HUES64 (cell line): ENCODE measurements around the gene AMIGO2.
"Not testable (repeated sequence)": the region's sequence is repeated elsewhere in the genome, so short reads cannot be mapped to it uniquely, and the experiment has no call there.

ENCODE experiments used
- H3K27ac ChIP-seq: 2 replicates; pipeline ENCODE4 v1.7.0; 2013; ENCODE audit warnings: low read depth, low read length, inconsistent platforms
- H3K27me3 ChIP-seq: 2 replicates; pipeline ENCODE4 v1.6.1; 2013; ENCODE audit warnings: mild to moderate bottlenecking, low read length; ENCODE audit not compliant: insufficient read depth
- H3K36me3 ChIP-seq: 2 replicates; pipeline ENCODE4 v1.6.1; 2013; ENCODE audit warnings: mild to moderate bottlenecking, low read length; ENCODE audit not compliant: insufficient read depth
- H3K4me1 ChIP-seq: 2 replicates; pipeline ENCODE4 v1.6.1; 2013; ENCODE audit warnings: mild to moderate bottlenecking, low read length, moderate library complexity; ENCODE audit not compliant: insufficient read depth
- H3K4me3 ChIP-seq: 2 replicates; pipeline ENCODE4 v1.5.1; 2013; ENCODE audit warnings: mild to moderate bottlenecking, low read length, moderate library complexity
- H3K9ac ChIP-seq: 2 replicates; pipeline ENCODE4 v1.6.1; 2013; ENCODE audit warnings: mild to moderate bottlenecking, low read depth, low read length
- H3K9me3 ChIP-seq: 2 replicates; pipeline ENCODE4 v1.6.1; 2013; ENCODE audit warnings: low read depth, low read length; ENCODE audit not compliant: insufficient read depth
- WGBS: fragments of 150-250, 120-280 bp; methylation state at CpG from one replicate; pipeline ENCODE4 v1.1.7; 2013; ENCODE audit warnings: missing lambda C conversion rate; 5-methylcytosine and 5-hydroxymethylcytosine counted together

Gene AMIGO2

DNA sequence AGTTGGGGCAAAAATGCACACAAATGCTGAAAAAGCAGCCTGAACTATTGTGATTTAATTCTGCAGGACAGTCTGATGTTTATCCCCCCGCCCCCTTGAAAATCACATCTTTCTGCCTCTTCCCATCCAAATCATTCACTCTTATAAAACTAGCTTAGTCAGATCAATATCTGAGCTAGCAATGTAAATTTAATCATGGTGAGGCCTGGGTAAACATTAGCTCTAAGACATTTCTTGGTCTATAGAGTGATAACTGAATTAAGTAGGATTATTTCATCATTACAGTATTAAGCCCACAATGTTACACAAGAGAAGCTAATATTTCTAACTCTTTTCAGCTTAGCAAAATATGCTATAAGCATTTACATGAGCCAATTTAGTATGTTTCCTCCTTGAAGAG is 9.4 kb downstream of the AMIGO2 start:
- WGBS = 90% methylated on average over 1 of the region's 1 CpG
- no peaks in the 10 kb centered on the region for H3K36me3 ChIP-seq

GRCh38 chr12:47068539-47068938 is 11.2 kb downstream of the AMIGO2 start:
- WGBS = 24% methylated on average over 6 of the region's 6 CpGs
- Histone ChIP-seq H3K36me3 (no peaks in the 10 kb centered on the region), H3K27me3 (no peaks in the 10 kb centered on the region), H3K4me1 (peaks cover 27% of the 10 kb centered on the region; the same call in 1 of the 2 replicates), H3K9me3 (no peaks in the 10 kb centered on the region), H3K9ac (no peak overlapping the region), H3K27ac (peak overlapping the region; percentile 11; the same call in 1 of the 2 replicates), H3K4me3 (no peak overlapping the region)

More for the DNA sequence above, 9.4 kb downstream of the AMIGO2 start:
- Histone ChIP-seq H3K9me3 (no peaks in the 10 kb centered on the region), H3K9ac (no peak overlapping the region), H3K27ac (no peak overlapping the region), H3K4me3 (no peak overlapping the region), H3K27me3 (no peaks in the 10 kb centered on the region), H3K4me1 (peaks cover 27% of the 10 kb centered on the region; the same call in 1 of the 2 replicates)

- no peak overlapping the region for H3K4me3 ChIP-seq
- no peaks in the 10 kb centered on the region for H3K27me3 ChIP-seq
- no peak overlapping the region for H3K9ac ChIP-seq
- 71% methylated on average over 4 of the region's 5 CpGs for WGBS
- no peak overlapping the region for H3K27ac ChIP-seq
- H3K4me1 ChIP-seq = peaks cover 27% of the 10 kb centered on the region; the same call in 1 of the 2 replicates
- no peaks in the 10 kb centered on the region for H3K9me3 ChIP-seq
- H3K36me3 ChIP-seq = no peaks in the 10 kb centered on the region
These were observed 11.9 kb downstream of the AMIGO2 start for GRCh38 chr12:47067771-47068431.

DNA sequence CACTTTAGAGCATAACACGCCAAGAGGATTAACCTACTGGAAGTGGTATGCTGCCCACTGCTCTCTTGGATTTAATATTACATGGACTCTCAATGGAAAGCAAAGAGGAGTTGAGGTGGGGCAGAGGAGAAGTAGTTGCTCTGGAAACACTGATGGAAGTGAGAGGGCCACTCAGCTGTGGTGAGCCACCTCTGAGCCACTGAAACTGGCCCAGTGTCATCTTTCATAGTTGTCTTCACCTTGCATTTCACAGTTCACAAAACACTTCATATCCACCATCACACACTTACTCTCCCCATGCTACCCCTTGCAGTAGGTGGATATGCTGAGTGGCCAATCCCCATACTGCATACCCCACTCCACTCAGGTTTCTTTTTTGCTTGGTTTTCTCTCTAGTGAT is 12.6 kb downstream of the AMIGO2 start:
- Histone ChIP-seq H3K4me1 (peaks cover 27% of the 10 kb centered on the region; the same call in 1 of the 2 replicates), H3K4me3 (no peak overlapping the region), H3K27me3 (no peaks in the 10 kb centered on the region), H3K36me3 (no peaks in the 10 kb centered on the region), H3K9me3 (no peaks in the 10 kb centered on the region), H3K27ac (no peak overlapping the region), H3K9ac (no peak overlapping the region)
- whole genome bisulfite sequencing = 100% methylated on average over 1 of the region's 1 CpG

GRCh38 chr12:47066278-47067025 is 13.3 kb downstream of the AMIGO2 start:
- H3K9me3 ChIP-seq = no peaks in the 10 kb centered on the region
- H3K4me1 ChIP-seq = peaks cover 27% of the 10 kb centered on the region; the same call in 1 of the 2 replicates
- no peak overlapping the region for H3K4me3 ChIP-seq
- H3K9ac ChIP-seq = no peak overlapping the region
- no peaks in the 10 kb centered on the region for H3K27me3 ChIP-seq
- no peak overlapping the region for H3K27ac ChIP-seq
- no peaks in the 10 kb centered on the region for H3K36me3 ChIP-seq
- 92% methylated on average over 6 of the region's 6 CpGs for WGBS

GRCh38 chr12:47065546-47065945 is 14.2 kb downstream of the AMIGO2 start:
- 96% methylated on average over 1 of the region's 1 CpG for WGBS
- Histone ChIP-seq H3K36me3 (no peaks in the 10 kb centered on the region), H3K27me3 (no peaks in the 10 kb centered on the region), H3K9me3 (no peaks in the 10 kb centered on the region), H3K9ac (no peak overlapping the region), H3K27ac (no peak overlapping the region), H3K4me3 (no peak overlapping the region), H3K4me1 (peaks cover 21% of the 10 kb centered on the region; the same call in 1 of the 2 replicates)

- H3K9me3 ChIP-seq, H3K9ac ChIP-seq, H3K27ac ChIP-seq, H3K4me3 ChIP-seq, H3K36me3 ChIP-seq, H3K27me3 ChIP-seq, H3K4me1 ChIP-seq: not testable (repeated sequence)
- WGBS = 100% methylated on average over 1 of the region's 2 CpGs
These were observed 21.1 kb downstream of the AMIGO2 start for GRCh38 chr12:47058640-47059039.

DNA sequence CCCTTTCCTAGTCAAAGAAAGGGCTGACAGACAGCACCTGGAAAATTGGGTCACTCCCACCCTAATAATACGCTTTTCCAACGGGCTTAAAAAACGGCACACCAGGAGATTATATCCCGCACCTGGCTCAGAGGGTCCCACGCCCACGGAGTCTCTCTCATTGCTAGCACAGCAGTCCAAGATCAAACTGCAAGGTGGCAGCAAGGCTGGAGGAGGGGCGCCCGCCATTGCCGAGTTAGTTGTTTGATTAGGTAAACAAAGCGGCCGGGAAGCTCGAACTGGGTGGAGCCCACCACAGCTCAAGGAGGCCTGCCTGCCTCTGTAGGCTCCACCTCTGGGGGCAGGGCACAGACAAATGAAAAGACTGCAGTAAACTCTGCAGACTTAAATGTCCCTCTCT is 22.8 kb downstream of the AMIGO2 start:
- H3K9ac ChIP-seq, H3K4me3 ChIP-seq, H3K27me3 ChIP-seq, H3K27ac ChIP-seq, H3K36me3 ChIP-seq, H3K4me1 ChIP-seq: not testable (repeated sequence)
- WGBS = 90% methylated on average over 12 of the region's 12 CpGs
- H3K9me3 ChIP-seq = peaks cover 19% of the 10 kb centered on the region

- H3K9me3 ChIP-seq = peaks cover 30% of the 10 kb centered on the region
- H3K27me3 ChIP-seq, H3K4me3 ChIP-seq, H3K9ac ChIP-seq, H3K36me3 ChIP-seq, H3K27ac ChIP-seq, H3K4me1 ChIP-seq: not testable (repeated sequence)
- 81% methylated on average over 3 of the region's 3 CpGs for WGBS
These were observed 23.9 kb downstream of the AMIGO2 start for GRCh38 chr12:47055856-47056255.

DNA sequence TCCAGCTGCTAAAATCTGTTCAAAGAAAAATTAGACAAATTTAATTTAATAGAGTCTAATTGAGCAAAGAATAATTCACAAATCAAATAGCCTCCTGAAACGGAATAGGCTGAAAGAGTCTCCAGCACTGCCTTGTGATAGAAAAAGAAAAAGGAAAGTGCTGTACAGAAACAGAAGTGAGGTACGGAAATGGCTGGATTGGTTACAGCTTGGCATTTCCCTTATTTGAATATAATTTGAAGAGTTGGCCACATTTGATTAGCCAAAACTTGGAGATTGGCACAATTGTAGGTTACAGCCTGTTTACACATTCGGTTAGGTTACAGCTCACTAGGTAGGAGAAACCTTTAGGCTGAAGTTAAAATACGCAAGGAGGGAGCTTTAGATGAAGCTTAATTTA is 25.1 kb downstream of the AMIGO2 start:
- Histone ChIP-seq H3K27me3 (no peaks in the 10 kb centered on the region), H3K27ac (no peak overlapping the region), H3K4me1 (no peaks in the 10 kb centered on the region), H3K9ac (no peak overlapping the region), H3K4me3 (no peak overlapping the region), H3K36me3 (no peaks in the 10 kb centered on the region), H3K9me3 (peaks cover 34% of the 10 kb centered on the region)
- 98% methylated on average over 4 of the region's 4 CpGs for WGBS

DNA sequence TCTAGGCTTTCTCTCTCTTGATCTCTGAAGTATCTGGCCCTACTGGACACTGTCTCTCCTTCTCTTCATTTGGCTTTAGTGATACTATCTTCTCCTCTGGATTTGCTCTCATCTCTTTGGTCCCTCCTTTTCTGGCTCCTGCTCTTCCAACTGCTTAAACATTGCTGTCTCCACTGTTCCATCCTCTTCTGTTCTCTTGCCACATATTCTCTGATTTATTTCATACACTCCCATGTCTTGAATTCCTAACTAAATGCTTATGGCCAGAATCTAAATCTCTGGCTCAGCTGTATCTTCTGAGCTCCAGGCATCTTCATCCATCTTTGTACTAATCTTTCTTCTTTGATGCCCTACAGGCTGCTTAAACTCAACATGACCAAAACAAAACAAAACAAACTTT is 25.8 kb downstream of the AMIGO2 start:
- Histone ChIP-seq H3K27me3 (no peaks in the 10 kb centered on the region), H3K4me1 (no peaks in the 10 kb centered on the region), H3K36me3 (no peaks in the 10 kb centered on the region), H3K9ac (no peak overlapping the region), H3K4me3 (no peak overlapping the region), H3K27ac (no peak overlapping the region), H3K9me3 (peaks cover 34% of the 10 kb centered on the region)
